Stimulated activated CD8-positive, alpha-beta memory T cell treated with anti-CD3 and anti-CD28 coated beads, Interleukin-4, amount 100 ng/mL, for 4 hours (primary cell): ENCODE data around the gene TCERG1L.
"Not testable (repeated sequence)": the region's sequence is repeated elsewhere in the genome, so short reads cannot be mapped to it uniquely, and the experiment has no call there.

Source experiments
- DNase-seq, 2 donors: peaks; one replicate each; pipeline ENCODE4 v3.0.0-alpha.2; 2020; ENCODE audit warnings: low read depth in 2 of 2, low spot score in 1 of 2

The TCERG1L gene

GRCh38 chr10:131149586-131149985 lies 161.9 kb downstream of the TCERG1L start:
- DNase-seq = no peak

GRCh38 chr10:131149111-131149510 lies 162.4 kb downstream of the TCERG1L start:
- no peak for DNase-seq

DNA sequence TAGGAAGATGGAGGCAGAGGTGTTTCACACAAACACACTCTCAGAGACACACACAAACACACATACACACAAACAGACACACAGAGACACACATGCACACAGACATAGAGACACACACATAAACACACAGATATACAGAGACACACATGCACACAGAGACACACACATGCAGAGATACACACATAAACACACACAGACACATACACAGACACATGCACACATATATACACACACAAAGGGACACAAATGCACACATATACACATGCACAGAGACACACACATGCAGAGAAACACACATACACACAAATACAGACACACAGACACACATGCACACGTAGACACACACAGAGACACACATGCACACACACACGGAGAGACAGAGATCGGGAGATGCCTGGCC lies 163.3 kb downstream of the TCERG1L start:
- no peak for DNase-seq

DNA sequence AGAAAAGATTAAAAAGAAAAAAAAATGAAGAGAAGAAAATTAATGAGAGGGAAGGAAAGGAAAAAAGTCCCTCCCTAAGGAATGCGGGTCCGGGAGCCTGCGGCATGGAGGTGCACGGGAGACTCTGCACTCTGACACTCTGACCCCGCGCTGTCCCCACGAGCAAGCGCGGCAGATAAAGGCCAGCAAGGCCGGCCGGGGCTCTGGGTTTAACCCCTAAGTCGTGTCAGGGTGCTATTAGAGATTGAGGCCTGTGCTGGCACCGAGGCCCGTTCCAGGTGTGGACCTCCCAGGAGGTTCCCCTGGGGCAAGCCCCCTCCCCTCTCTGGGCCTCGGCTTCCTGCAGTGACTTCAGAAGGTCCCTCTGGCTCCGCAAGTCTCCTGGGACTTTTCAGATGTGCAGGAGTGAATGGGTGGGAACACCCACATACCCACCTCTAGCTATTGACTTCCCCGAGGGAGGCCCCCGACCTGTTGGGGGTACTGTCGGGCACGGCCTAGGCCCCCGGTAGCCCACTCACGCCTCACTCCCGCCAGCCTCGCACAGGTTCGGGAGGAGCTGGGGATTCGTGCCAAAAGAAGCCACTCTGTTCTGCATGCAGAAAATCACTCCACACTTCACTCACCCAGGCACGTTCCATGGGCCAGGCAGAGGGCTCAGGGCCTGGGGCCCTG lies 164.1 kb downstream of the TCERG1L start:
- DNase-seq = no peak

DNA sequence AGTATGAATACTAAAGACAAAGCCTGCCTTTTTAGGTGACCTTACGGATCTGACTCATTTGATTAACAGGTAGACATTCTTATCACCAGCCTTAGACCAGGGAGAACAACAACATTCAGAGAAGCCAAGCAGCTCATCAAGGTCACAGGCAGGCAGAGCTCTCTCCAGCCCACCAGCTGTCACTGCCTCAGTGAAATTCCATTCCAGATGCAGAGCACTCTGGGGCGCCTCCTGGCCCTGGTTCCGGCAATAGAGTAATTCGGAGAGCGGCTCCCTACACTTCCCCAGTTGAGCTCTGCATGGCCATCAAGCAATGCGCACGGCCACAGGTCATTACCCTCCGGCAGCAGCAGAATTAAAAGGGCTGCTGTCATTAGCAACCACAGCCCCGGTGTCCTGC lies 164.7 kb downstream of the TCERG1L start:
- no peak for DNase-seq

DNA sequence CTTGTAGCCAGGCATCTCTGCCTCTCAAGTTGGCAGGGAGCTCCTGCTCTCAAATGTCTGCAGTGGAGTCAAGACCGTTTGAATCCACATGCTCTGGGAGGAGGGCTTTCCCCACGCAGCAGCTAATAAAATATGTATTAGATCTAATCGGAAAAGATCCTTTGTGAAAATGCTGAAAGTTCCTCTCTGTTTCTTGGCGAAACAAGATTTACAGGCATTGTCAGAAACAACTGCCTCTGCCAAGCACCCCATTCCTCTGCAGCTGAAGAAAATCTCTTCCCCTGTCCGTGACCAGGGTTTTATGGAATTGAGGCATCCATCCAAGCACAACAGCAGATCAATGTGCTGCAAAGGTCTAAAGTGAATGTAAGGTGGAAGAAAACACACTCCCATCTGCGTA lies 165.8 kb downstream of the TCERG1L start:
- DNase-seq = no peak

- no peak for DNase-seq
These were observed 166.7 kb downstream of the TCERG1L start for GRCh38 chr10:131144711-131145375.

GRCh38 chr10:131144196-131144595 lies 167.3 kb downstream of the TCERG1L start:
- no peak for DNase-seq

GRCh38 chr10:131143425-131144165 lies 167.9 kb downstream of the TCERG1L start:
- no peak for DNase-seq

- DNase-seq = no peak
These were observed 168.8 kb downstream of the TCERG1L start for GRCh38 chr10:131142517-131143380.

DNA sequence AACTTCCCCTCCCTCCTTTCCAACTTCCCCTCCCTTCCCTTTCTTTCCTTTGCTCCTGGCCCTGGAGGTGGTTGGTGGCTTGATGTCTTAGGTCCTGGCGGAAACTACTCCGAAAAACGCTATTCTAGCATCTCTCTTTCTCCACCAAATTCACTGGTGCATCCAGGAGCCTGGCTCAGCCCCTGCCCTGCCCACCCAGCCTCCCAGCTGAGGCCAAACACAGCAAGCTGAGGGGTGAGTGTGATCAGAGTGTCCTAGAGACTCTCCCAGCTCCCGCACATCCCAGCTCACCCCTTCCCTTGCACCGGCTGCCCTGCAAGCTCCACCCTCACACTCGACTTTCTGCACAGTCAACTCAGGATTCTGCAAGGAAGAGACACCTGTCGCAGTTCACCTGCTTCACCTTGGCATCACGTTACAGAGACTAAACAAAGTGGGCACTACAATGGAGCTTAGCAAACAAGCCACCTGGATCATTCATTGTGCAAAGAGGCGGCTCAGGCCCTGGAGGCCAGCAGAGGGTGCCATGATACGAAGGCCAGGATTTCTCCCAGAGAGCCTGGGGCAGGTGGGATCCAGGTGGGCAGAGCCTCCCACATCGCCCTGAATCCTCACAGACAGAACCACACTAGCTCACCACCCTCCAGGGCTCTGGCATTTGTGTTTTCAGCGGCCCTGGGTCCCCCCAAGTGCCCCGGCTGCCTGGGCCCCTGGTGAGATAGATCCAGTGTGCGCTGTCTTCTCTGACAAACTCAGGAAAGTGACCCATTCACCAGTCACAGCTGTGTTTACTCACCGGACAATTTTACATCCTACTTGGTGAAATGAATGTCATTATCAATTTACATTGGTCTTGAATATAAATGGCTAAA lies 169.6 kb downstream of the TCERG1L start:
- no peak for DNase-seq

DNA sequence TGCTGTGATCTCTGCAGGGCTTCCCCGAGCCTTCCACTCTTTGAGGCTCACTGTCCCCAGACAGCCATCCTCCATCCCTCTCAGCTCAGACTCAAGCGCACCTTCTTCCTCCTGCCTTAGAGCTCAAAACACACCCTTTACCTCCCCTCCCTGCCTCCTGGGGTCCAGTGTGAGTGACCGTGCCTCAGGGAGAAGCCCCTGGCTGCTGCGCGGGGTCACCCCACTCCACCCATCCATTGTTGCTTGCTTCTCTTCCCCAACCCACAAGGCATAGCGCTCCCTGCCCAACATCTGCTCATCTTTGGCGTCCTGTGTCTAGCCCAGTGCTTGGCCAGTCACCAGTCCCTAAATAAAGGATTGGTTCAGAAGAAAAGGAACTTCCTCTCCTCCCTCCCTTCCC lies 170.3 kb downstream of the TCERG1L start:
- no peak for DNase-seq

- no peak for DNase-seq
These were observed 170.9 kb downstream of the TCERG1L start for GRCh38 chr10:131140606-131141005.

GRCh38 chr10:131137223-131137622 lies 174.3 kb downstream of the TCERG1L start:
- no peak for DNase-seq

GRCh38 chr10:131136336-131136735 lies 175.2 kb downstream of the TCERG1L start:
- not testable (repeated sequence) for DNase-seq

DNA sequence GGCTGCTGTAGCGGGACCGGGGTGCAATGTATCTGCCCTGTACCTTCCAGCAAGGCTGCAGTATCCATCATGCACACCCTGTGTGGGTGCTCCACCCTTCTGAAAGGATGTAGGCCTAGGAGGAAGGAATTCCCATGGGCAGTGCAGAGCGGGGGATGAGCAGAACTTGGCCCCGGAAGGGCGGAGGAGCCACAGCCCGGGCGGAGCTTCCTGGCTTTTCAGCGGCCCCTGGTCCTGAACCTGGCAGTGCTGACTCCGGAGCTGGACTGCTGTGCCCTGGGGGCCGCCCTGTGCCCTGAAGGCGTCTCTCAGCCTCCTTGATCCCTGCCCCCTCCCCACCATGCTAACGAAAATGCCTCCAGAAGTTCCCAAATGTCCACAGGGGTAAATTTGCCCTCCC lies 175.8 kb downstream of the TCERG1L start:
- DNase-seq = no peak

- no peak for DNase-seq
These were observed 176.9 kb downstream of the TCERG1L start for GRCh38 chr10:131134651-131135050.

- DNase-seq = no peak
These were observed 177.4 kb downstream of the TCERG1L start for GRCh38 chr10:131134001-131134576.

DNA sequence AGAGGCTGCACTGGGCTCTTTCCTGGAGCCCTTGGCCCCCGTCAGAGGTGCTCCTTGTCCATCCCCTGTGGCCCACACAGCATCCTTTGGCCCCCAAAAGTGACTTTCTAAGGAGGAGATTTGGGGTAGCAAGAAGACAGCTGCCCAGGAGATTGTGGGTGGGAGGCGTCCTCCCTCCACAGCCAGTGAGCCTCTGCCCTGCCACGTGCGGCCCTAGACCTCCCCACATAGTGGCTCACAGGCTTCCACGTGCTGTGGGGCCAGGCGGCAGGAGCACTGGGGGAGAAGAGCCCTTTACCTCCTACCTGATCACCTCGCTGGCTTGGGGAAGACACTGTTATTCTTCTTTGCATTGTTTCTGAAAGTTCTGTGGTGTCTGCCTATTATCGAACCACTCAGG lies 178.8 kb downstream of the TCERG1L start:
- DNase-seq = no peak
